Measurements from ENCODE around the gene AP1B1. TPM values are rescaled to one million over a fixed set of nuclear protein-coding genes. Genes with fewer than 3 reads are reported as not detected.
A peak's percentile ranks its signal among the peaks of the same experiment; 100 is the strongest.
"Not testable (repeated sequence)": the region's sequence is repeated elsewhere in the genome, so short reads cannot be mapped to it uniquely, and the experiment has no call there.

Gene AP1B1
- total and polyA plus RNA-seq, 2 donors: 33.0 to 33.2 TPM

DNA sequence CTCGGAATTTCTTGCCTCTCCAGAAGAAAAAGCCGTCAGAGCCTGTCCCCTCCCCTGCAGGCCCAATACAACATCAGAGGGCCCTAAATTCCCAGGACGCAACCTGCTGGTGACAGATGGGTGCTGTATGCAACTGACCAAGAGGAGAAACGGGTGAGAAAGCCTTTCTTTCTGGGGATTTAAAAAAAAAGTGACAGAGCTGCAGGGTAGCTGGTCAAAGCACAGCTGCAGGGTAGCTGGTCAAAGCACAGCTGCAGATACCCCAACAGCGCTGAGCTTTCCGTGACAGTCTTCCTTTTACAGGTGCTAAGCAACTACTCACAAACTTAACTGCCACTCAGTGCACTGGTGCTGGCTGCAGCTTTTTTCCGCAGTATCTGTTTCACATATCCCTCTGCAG is 17.8 kb downstream of the AP1B1 start:
- Histone ChIP-seq H3K4me3 (ENCODE audit: low read length in 2 of 2) (no peak overlapping the region), H3K9me3 (ENCODE audit: control insufficient read depth in 2 of 2, insufficient read depth in 1 of 2, low read length in 1 of 2) (no peaks in the 10 kb centered on the region), H3K27me3 (ENCODE audit: control insufficient read depth in 2 of 2, insufficient read depth in 1 of 2, low read length in 1 of 2) (no peaks in the 10 kb centered on the region), H3K36me3 (ENCODE audit: control insufficient read depth in 2 of 2, insufficient read depth in 2 of 2, low read length in 1 of 2) (peaks cover 6 to 17% of the 10 kb centered on the region in 2 donors), H3K4me1 (ENCODE audit: control insufficient read depth in 2 of 2, insufficient read depth in 2 of 2, low read length in 2 of 2) (peaks cover 0 to 29% of the 10 kb centered on the region in 2 donors), H3K27ac (ENCODE audit: low read depth in 1 of 2, low read length in 1 of 2) (peak overlapping the region in 1 of 2 donors; percentile 66)
- peak in 3 of 9 donors; percentile 20 to 57 (median 47) for DNase-seq (ENCODE audit: low read depth in 6 of 9, low spot score in 9 of 9)
- WGBS: 65% methylated on average over 7 of the region's 7 CpGs

DNA sequence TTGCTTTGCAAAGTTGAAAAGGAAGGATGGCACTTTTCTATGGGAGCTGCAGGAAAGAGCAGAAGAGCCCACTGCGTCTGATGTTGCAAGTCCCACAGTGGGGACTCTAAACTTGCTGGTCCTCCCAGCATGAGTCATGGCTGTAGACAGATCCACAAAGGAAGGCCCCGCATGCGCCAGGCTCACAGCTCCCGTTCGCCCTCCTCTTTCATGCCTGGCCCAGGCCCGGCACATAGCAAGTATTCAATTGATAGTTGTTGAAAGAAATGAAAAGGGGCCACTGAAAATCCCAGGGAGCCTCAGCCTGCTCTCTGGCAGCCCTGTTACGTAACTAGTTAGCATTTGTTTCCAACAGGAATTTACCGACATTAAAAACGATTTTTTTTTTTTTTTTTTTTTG is 18.9 kb downstream of the AP1B1 start:
- Histone ChIP-seq H3K27me3 (ENCODE audit: control insufficient read depth in 2 of 2, insufficient read depth in 1 of 2, low read length in 1 of 2) (no peaks in the 10 kb centered on the region), H3K27ac (ENCODE audit: low read depth in 1 of 2, low read length in 1 of 2) (no peak overlapping the region), H3K4me3 (ENCODE audit: low read length in 2 of 2) (no peak overlapping the region), H3K4me1 (ENCODE audit: control insufficient read depth in 2 of 2, insufficient read depth in 2 of 2, low read length in 2 of 2) (peaks cover 0 to 29% of the 10 kb centered on the region in 2 donors), H3K9me3 (ENCODE audit: control insufficient read depth in 2 of 2, insufficient read depth in 1 of 2, low read length in 1 of 2) (no peaks in the 10 kb centered on the region), H3K36me3 (ENCODE audit: control insufficient read depth in 2 of 2, insufficient read depth in 2 of 2, low read length in 1 of 2) (peaks cover 8 to 12% of the 10 kb centered on the region in 2 donors)
- WGBS: 88% methylated on average over 9 of the region's 9 CpGs
- no peak for DNase-seq (ENCODE audit: low read depth in 6 of 9, low spot score in 9 of 9)

DNA sequence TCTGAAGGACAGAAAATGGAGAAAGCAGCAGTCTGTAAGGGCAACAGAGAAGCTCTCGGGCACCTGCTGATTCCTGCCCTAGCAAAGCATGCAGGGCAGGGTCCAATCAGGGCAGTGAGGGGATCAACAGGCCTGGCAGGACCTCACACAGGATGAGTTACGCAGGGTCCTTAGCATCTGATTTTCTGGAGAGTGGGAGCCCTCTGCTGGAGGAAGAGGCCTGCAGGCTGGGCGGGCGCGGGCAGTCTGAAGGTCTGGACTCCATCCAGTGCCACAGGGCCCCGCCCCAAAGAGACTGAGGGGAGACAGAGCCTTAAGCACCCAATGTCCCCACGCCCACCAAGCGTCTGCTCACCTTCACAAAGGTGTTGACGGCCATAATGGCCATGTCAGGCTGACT is 28.9 kb downstream of the AP1B1 start:
- no peak for DNase-seq (ENCODE audit: low read depth in 6 of 9, low spot score in 9 of 9)
- no peak overlapping the region for H3K27ac ChIP-seq (ENCODE audit: low read depth in 1 of 2, low read length in 1 of 2)
- 97% methylated on average over 9 of the region's 9 CpGs for WGBS
- H3K4me1 ChIP-seq (ENCODE audit: control insufficient read depth in 2 of 2, insufficient read depth in 2 of 2, low read length in 2 of 2): no peaks in the 10 kb centered on the region
- no peak overlapping the region for H3K4me3 ChIP-seq (ENCODE audit: low read length in 2 of 2)
- H3K36me3 ChIP-seq (ENCODE audit: control insufficient read depth in 2 of 2, insufficient read depth in 2 of 2, low read length in 1 of 2): peaks cover 48 to 50% of the 10 kb centered on the region in 2 donors
- H3K27me3 ChIP-seq (ENCODE audit: control insufficient read depth in 2 of 2, insufficient read depth in 1 of 2, low read length in 1 of 2): no peaks in the 10 kb centered on the region
- no peaks in the 10 kb centered on the region for H3K9me3 ChIP-seq (ENCODE audit: control insufficient read depth in 2 of 2, insufficient read depth in 1 of 2, low read length in 1 of 2)

DNA sequence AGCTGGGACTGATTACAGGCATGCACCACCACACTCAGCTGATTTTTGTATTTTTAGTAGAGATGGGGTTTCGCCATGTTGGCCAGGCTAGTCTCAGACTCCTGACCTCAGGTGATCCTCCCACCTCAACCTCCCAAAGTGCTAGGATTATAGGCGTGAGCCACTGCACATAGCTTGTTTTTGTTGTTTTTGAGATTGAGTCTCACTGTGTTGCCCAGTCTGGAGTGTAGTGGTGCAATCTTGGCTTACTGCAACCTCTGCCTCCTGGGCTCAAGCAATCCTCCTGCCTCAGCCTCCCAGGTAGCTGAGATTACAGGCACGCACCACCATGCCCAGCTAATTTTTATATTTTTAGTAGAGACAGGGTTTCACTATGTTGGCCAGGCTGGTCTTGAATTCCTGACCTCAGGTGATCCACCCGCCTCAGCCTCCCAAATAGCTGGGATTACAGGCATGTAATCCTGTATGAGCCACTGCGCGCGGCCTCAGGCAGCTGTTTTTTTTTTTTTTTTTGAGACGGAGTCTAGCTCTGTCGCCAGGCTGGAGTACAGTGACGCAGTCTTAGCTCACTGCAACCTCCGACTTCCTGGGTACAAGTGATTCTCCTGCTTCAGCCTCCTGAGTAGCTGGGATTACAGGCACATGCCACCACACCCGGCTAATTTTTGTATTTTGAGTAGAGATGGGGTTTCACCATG is 31.0 kb downstream of the AP1B1 start:
- not testable (repeated sequence) for H3K4me1 ChIP-seq (ENCODE audit: control insufficient read depth in 2 of 2, insufficient read depth in 2 of 2, low read length in 2 of 2); DNase-seq (ENCODE audit: low read depth in 6 of 9, low spot score in 9 of 9)

GRCh38 chr22:29353860-29354259 is 34.5 kb downstream of the AP1B1 start:
- H3K27me3 ChIP-seq (ENCODE audit: control insufficient read depth in 2 of 2, insufficient read depth in 1 of 2, low read length in 1 of 2): no peaks in the 10 kb centered on the region
- no peaks in the 10 kb centered on the region for H3K9me3 ChIP-seq (ENCODE audit: control insufficient read depth in 2 of 2, insufficient read depth in 1 of 2, low read length in 1 of 2)
- 98% methylated on average over 8 of the region's 8 CpGs for WGBS
- H3K4me3 ChIP-seq (ENCODE audit: low read length in 2 of 2): no peak overlapping the region
- no peaks in the 10 kb centered on the region for H3K4me1 ChIP-seq (ENCODE audit: control insufficient read depth in 2 of 2, insufficient read depth in 2 of 2, low read length in 2 of 2)
- peaks cover 84 to 91% of the 10 kb centered on the region in 2 donors for H3K36me3 ChIP-seq (ENCODE audit: control insufficient read depth in 2 of 2, insufficient read depth in 2 of 2, low read length in 1 of 2)
- no peak for DNase-seq (ENCODE audit: low read depth in 6 of 9, low spot score in 9 of 9)
- H3K27ac ChIP-seq (ENCODE audit: low read depth in 1 of 2, low read length in 1 of 2): no peak overlapping the region

More for the DNA sequence above, 31.0 kb downstream of the AP1B1 start:
- peaks cover 63 to 68% of the 10 kb centered on the region in 2 donors for H3K36me3 ChIP-seq (ENCODE audit: control insufficient read depth in 2 of 2, insufficient read depth in 2 of 2, low read length in 1 of 2)
- not testable (repeated sequence) for H3K4me3 ChIP-seq (ENCODE audit: low read length in 2 of 2); H3K27me3 ChIP-seq (ENCODE audit: control insufficient read depth in 2 of 2, insufficient read depth in 1 of 2, low read length in 1 of 2); H3K27ac ChIP-seq (ENCODE audit: low read depth in 1 of 2, low read length in 1 of 2); H3K9me3 ChIP-seq (ENCODE audit: control insufficient read depth in 2 of 2, insufficient read depth in 1 of 2, low read length in 1 of 2)
- WGBS: over 99% methylated on average over 12 of the region's 12 CpGs

DNA sequence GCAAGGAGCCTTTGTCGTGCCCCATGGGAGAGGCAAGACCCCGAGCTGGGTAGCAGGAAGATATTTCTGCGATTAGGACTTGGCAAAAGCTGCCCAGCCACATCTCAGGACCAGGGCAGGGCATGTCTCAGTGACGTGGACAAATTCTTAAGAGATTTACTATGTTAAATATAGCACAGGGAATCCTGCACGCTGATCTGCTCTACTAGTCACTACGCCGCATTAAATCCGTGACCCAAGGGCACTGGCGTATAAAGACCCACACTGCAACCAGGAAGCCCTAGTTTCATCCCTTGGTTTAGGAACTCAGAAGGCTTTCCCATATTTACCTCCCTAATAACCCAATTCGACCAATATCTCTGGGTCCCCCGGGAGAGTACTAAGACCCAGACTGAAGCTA is 35.1 kb downstream of the AP1B1 start:
- no peaks in the 10 kb centered on the region for H3K4me1 ChIP-seq (ENCODE audit: control insufficient read depth in 2 of 2, insufficient read depth in 2 of 2, low read length in 2 of 2)
- H3K27ac ChIP-seq (ENCODE audit: low read depth in 1 of 2, low read length in 1 of 2): no peak overlapping the region
- peaks cover 83 to 90% of the 10 kb centered on the region in 2 donors for H3K36me3 ChIP-seq (ENCODE audit: control insufficient read depth in 2 of 2, insufficient read depth in 2 of 2, low read length in 1 of 2)
- H3K9me3 ChIP-seq (ENCODE audit: control insufficient read depth in 2 of 2, insufficient read depth in 1 of 2, low read length in 1 of 2): no peaks in the 10 kb centered on the region
- WGBS: 98% methylated on average over 11 of the region's 11 CpGs
- DNase-seq (ENCODE audit: low read depth in 6 of 9, low spot score in 9 of 9): no peak
- H3K4me3 ChIP-seq (ENCODE audit: low read length in 2 of 2): no peak overlapping the region
- no peaks in the 10 kb centered on the region for H3K27me3 ChIP-seq (ENCODE audit: control insufficient read depth in 2 of 2, insufficient read depth in 1 of 2, low read length in 1 of 2)

- Histone ChIP-seq H3K27ac (ENCODE audit: low read depth in 1 of 2, low read length in 1 of 2) (no peak overlapping the region), H3K4me1 (ENCODE audit: control insufficient read depth in 2 of 2, insufficient read depth in 2 of 2, low read length in 2 of 2) (no peaks in the 10 kb centered on the region), H3K4me3 (ENCODE audit: low read length in 2 of 2) (no peak overlapping the region), H3K27me3 (ENCODE audit: control insufficient read depth in 2 of 2, insufficient read depth in 1 of 2, low read length in 1 of 2) (no peaks in the 10 kb centered on the region), H3K9me3 (ENCODE audit: control insufficient read depth in 2 of 2, insufficient read depth in 1 of 2, low read length in 1 of 2) (no peaks in the 10 kb centered on the region), H3K36me3 (ENCODE audit: control insufficient read depth in 2 of 2, insufficient read depth in 2 of 2, low read length in 1 of 2) (peaks cover 83 to 90% of the 10 kb centered on the region in 2 donors)
- 96% methylated on average over 9 of the region's 9 CpGs for WGBS
- DNase-seq (ENCODE audit: low read depth in 6 of 9, low spot score in 9 of 9): no peak
Measured at GRCh38 chr22:29352778-29353177, 35.6 kb downstream of the AP1B1 start.

- no peak for DNase-seq (ENCODE audit: low read depth in 6 of 9, low spot score in 9 of 9)
- Histone ChIP-seq H3K4me3 (ENCODE audit: low read length in 2 of 2) (no peak overlapping the region), H3K4me1 (ENCODE audit: control insufficient read depth in 2 of 2, insufficient read depth in 2 of 2, low read length in 2 of 2) (no peaks in the 10 kb centered on the region), H3K27me3 (ENCODE audit: control insufficient read depth in 2 of 2, insufficient read depth in 1 of 2, low read length in 1 of 2) (no peaks in the 10 kb centered on the region), H3K36me3 (ENCODE audit: control insufficient read depth in 2 of 2, insufficient read depth in 2 of 2, low read length in 1 of 2) (peaks cover 89 to 97% of the 10 kb centered on the region in 2 donors), H3K9me3 (ENCODE audit: control insufficient read depth in 2 of 2, insufficient read depth in 1 of 2, low read length in 1 of 2) (no peaks in the 10 kb centered on the region), H3K27ac (ENCODE audit: low read depth in 1 of 2, low read length in 1 of 2) (no peak overlapping the region)
- 98% methylated on average over 9 of the region's 9 CpGs for WGBS
Measured at GRCh38 chr22:29351891-29352290, 36.5 kb downstream of the AP1B1 start.

GRCh38 chr22:29351042-29351441 is 37.3 kb downstream of the AP1B1 start:
- DNase-seq (ENCODE audit: low read depth in 6 of 9, low spot score in 9 of 9): no peak
- WGBS: 98% methylated on average over 6 of the region's 6 CpGs
- Histone ChIP-seq H3K27me3 (ENCODE audit: control insufficient read depth in 2 of 2, insufficient read depth in 1 of 2, low read length in 1 of 2) (no peaks in the 10 kb centered on the region), H3K4me3 (ENCODE audit: low read length in 2 of 2) (no peak overlapping the region), H3K27ac (ENCODE audit: low read depth in 1 of 2, low read length in 1 of 2) (no peak overlapping the region), H3K36me3 (ENCODE audit: control insufficient read depth in 2 of 2, insufficient read depth in 2 of 2, low read length in 1 of 2) (peaks cover 92 to 98% of the 10 kb centered on the region in 2 donors), H3K9me3 (ENCODE audit: control insufficient read depth in 2 of 2, insufficient read depth in 1 of 2, low read length in 1 of 2) (no peaks in the 10 kb centered on the region), H3K4me1 (ENCODE audit: control insufficient read depth in 2 of 2, insufficient read depth in 2 of 2, low read length in 2 of 2) (no peaks in the 10 kb centered on the region)

Measured in thymus (tissue), 11 donors.